IgD-negative memory B cell (primary cell): Measurements from ENCODE around the gene CFAP100. TPM values are rescaled to one million over a fixed set of nuclear protein-coding genes. Genes with fewer than 3 reads are reported as not detected.

ENCODE experiments used
- H3K27ac Mint-ChIP-seq, 3 donors: one replicate each; pipeline ENCODE4 v1.8.0; 2020 to 2022; ENCODE audit warnings: mild to moderate bottlenecking in 3 of 3, mixed read lengths in 3 of 3, moderate library complexity in 1 of 3
- H3K27me3 Mint-ChIP-seq: one replicate; pipeline ENCODE4 v1.8.0; 2021; ENCODE audit warnings: mixed read lengths
- H3K36me3 Mint-ChIP-seq: one replicate; pipeline ENCODE4 v1.8.0; 2020; ENCODE audit warnings: mild to moderate bottlenecking, mixed read lengths
- H3K4me1 Mint-ChIP-seq, 3 donors: one replicate each; pipeline ENCODE4 v1.8.0; 2020 to 2022; ENCODE audit warnings: mixed read lengths in 3 of 3, mild to moderate bottlenecking in 1 of 3
- H3K4me3 Mint-ChIP-seq, 4 donors: one replicate each; pipeline ENCODE4 v1.8.0; 2020 to 2022; ENCODE audit warnings: mild to moderate bottlenecking in 4 of 4, mixed read lengths in 4 of 4, moderate library complexity in 3 of 4
- H3K9me3 Mint-ChIP-seq, 3 donors: one replicate each; pipeline ENCODE4 v1.8.0; 2020 to 2021; ENCODE audit warnings: mixed read lengths in 3 of 3, mild to moderate bottlenecking in 1 of 3
- polyA plus RNA-seq: library from polyadenylated mRNA; unstranded; fragments of 300-500 nt; fragmentation: Illumina TruSeq; gene quantifications from one replicate; pipeline ENCODE4 v1.2.3, GENCODE V29; 2021

The CFAP100 gene
- polyA plus RNA-seq = not detected

- Mint-ChIP-seq H3K27me3 (peaks cover 28% of the 10 kb centered on the region), H3K27ac (no peak within 1 kb of the TSS), H3K4me1 (peaks cover 3 to 8% (median 6%) of the 10 kb centered on the region in 3 donors), H3K4me3 (no peak within 1 kb of the TSS), H3K36me3 (no peaks in the 10 kb centered on the region), H3K9me3 (peaks cover 0 to 4% (median 4%) of the 10 kb centered on the region in 3 donors)
Observed at GRCh38 chr3:126394179-126394976, at the start of gene CFAP100. Gene CFAP100, plus strand, starts transcription at chr3:126394909. Its CDS starts 1,092 bp downstream, at chr3:126396001.

GRCh38 chr3:126345231-126345630 lies 49.5 kb upstream of the CFAP100 start:
- H3K27me3 Mint-ChIP-seq = peaks cover 6% of the 10 kb centered on the region
- peaks cover 0 to 2% (median 0%) of the 10 kb centered on the region in 3 donors for H3K4me1 Mint-ChIP-seq
- H3K27ac Mint-ChIP-seq = no peak overlapping the region
- H3K4me3 Mint-ChIP-seq = no peak overlapping the region
- H3K9me3 Mint-ChIP-seq = no peaks in the 10 kb centered on the region
- no peaks in the 10 kb centered on the region for H3K36me3 Mint-ChIP-seq

- Mint-ChIP-seq H3K9me3 (no peaks in the 10 kb centered on the region), H3K4me3 (no peak overlapping the region), H3K27ac (no peak overlapping the region), H3K4me1 (peaks cover 0 to 2% (median 0%) of the 10 kb centered on the region in 3 donors), H3K27me3 (peaks cover 2% of the 10 kb centered on the region), H3K36me3 (no peaks in the 10 kb centered on the region)
Observed at GRCh38 chr3:126345641-126346460, 48.9 kb upstream of the CFAP100 start.

GRCh38 chr3:126346466-126346865 lies 48.2 kb upstream of the CFAP100 start:
- H3K4me3 Mint-ChIP-seq = no peak overlapping the region
- peaks cover 0 to 2% (median 0%) of the 10 kb centered on the region in 3 donors for H3K4me1 Mint-ChIP-seq
- H3K9me3 Mint-ChIP-seq = no peaks in the 10 kb centered on the region
- no peak overlapping the region for H3K27ac Mint-ChIP-seq
- H3K36me3 Mint-ChIP-seq = no peaks in the 10 kb centered on the region
- peaks cover 2% of the 10 kb centered on the region for H3K27me3 Mint-ChIP-seq

GRCh38 chr3:126347543-126348161 lies 47.1 kb upstream of the CFAP100 start:
- Mint-ChIP-seq H3K4me3 (no peak overlapping the region), H3K4me1 (peaks cover 0 to 2% (median 0%) of the 10 kb centered on the region in 3 donors), H3K27me3 (peaks cover 2% of the 10 kb centered on the region), H3K9me3 (no peaks in the 10 kb centered on the region), H3K27ac (no peak overlapping the region), H3K36me3 (no peaks in the 10 kb centered on the region)

GRCh38 chr3:126348308-126348920 lies 46.3 kb upstream of the CFAP100 start:
- no peak overlapping the region for H3K4me3 Mint-ChIP-seq
- peaks cover 0 to 2% (median 0%) of the 10 kb centered on the region in 3 donors for H3K4me1 Mint-ChIP-seq
- H3K27ac Mint-ChIP-seq = no peak overlapping the region
- H3K27me3 Mint-ChIP-seq = peaks cover 2% of the 10 kb centered on the region
- no peaks in the 10 kb centered on the region for H3K9me3 Mint-ChIP-seq
- no peaks in the 10 kb centered on the region for H3K36me3 Mint-ChIP-seq

GRCh38 chr3:126349071-126349470 lies 45.6 kb upstream of the CFAP100 start:
- Mint-ChIP-seq H3K27me3 (peaks cover 2% of the 10 kb centered on the region), H3K36me3 (no peaks in the 10 kb centered on the region), H3K4me1 (peaks cover 0 to 2% (median 0%) of the 10 kb centered on the region in 3 donors), H3K4me3 (no peak overlapping the region), H3K9me3 (no peaks in the 10 kb centered on the region), H3K27ac (no peak overlapping the region)

GRCh38 chr3:126349611-126350501 lies 44.9 kb upstream of the CFAP100 start:
- Mint-ChIP-seq H3K4me1 (peaks cover 0 to 2% (median 0%) of the 10 kb centered on the region in 3 donors), H3K9me3 (no peaks in the 10 kb centered on the region), H3K4me3 (no peak overlapping the region), H3K27ac (peak overlapping the region in 1 of 3 donors; percentile 47), H3K36me3 (no peaks in the 10 kb centered on the region), H3K27me3 (peaks cover 2% of the 10 kb centered on the region)

- H3K4me1 Mint-ChIP-seq = peaks cover 0 to 2% (median 2%) of the 10 kb centered on the region in 3 donors
- peaks cover 7% of the 10 kb centered on the region for H3K27me3 Mint-ChIP-seq
- H3K4me3 Mint-ChIP-seq = peak overlapping the region in 1 of 4 donors; percentile 4
- H3K9me3 Mint-ChIP-seq = no peaks in the 10 kb centered on the region
- H3K27ac Mint-ChIP-seq = peak overlapping the region in 1 of 3 donors; percentile 47
- H3K36me3 Mint-ChIP-seq = no peaks in the 10 kb centered on the region
Observed at GRCh38 chr3:126350502-126351085, 44.1 kb upstream of the CFAP100 start.

- Mint-ChIP-seq H3K36me3 (no peaks in the 10 kb centered on the region), H3K27me3 (peaks cover 8% of the 10 kb centered on the region), H3K9me3 (no peaks in the 10 kb centered on the region), H3K27ac (no peak overlapping the region), H3K4me3 (no peak overlapping the region), H3K4me1 (peaks cover 0 to 7% (median 3%) of the 10 kb centered on the region in 3 donors)
Observed at GRCh38 chr3:126351086-126351770, 43.5 kb upstream of the CFAP100 start.

GRCh38 chr3:126351771-126352475 lies 42.8 kb upstream of the CFAP100 start:
- no peak overlapping the region for H3K27ac Mint-ChIP-seq
- no peaks in the 10 kb centered on the region for H3K36me3 Mint-ChIP-seq
- peaks cover 11% of the 10 kb centered on the region for H3K27me3 Mint-ChIP-seq
- H3K9me3 Mint-ChIP-seq = no peaks in the 10 kb centered on the region
- H3K4me3 Mint-ChIP-seq = no peak overlapping the region
- H3K4me1 Mint-ChIP-seq = peaks cover 0 to 9% (median 5%) of the 10 kb centered on the region in 3 donors

- peaks cover 0 to 12% (median 5%) of the 10 kb centered on the region in 3 donors for H3K4me1 Mint-ChIP-seq
- H3K4me3 Mint-ChIP-seq = peak overlapping the region in 1 of 4 donors; percentile 13
- H3K27me3 Mint-ChIP-seq = peaks cover 13% of the 10 kb centered on the region
- H3K36me3 Mint-ChIP-seq = no peaks in the 10 kb centered on the region
- H3K27ac Mint-ChIP-seq = no peak overlapping the region
- no peaks in the 10 kb centered on the region for H3K9me3 Mint-ChIP-seq
Observed at GRCh38 chr3:126352476-126353454, 41.9 kb upstream of the CFAP100 start.
